GM12865 (cell line): ENCODE measurements around the gene SBNO2.

Experiments
- DNase-seq: peaks from one replicate; pipeline ENCODE4 v3.0.0; 2010; ENCODE audit warnings: low read depth
- H3K4me3 ChIP-seq: 2 replicates; pipeline ENCODE4 v1.5.1; 2011; ENCODE audit warnings: mild to moderate bottlenecking, low read depth, low read length, control low read depth
- CTCF ChIP-seq: IDR thresholded peaks from 2 replicates; pipeline ENCODE4 v1.5.1; 2011; ENCODE audit warnings: low read length, control low read depth, low read depth, inconsistent platforms; ENCODE audit not compliant: insufficient read depth; ENCODE audit errors: missing control alignments

Gene SBNO2

GRCh38 chr19:1063030-1063908 lies 110.8 kb downstream of the SBNO2 start:
- H3K4me3 ChIP-seq = no peak overlapping the region
- peak; percentile 86 for DNase-seq
- TF ChIP-seq CTCF = no peak

GRCh38 chr19:1062387-1063029 lies 111.6 kb downstream of the SBNO2 start:
- TF ChIP-seq CTCF = no peak
- no peak overlapping the region for H3K4me3 ChIP-seq

GRCh38 chr19:1061987-1062386 lies 112.1 kb downstream of the SBNO2 start:
- no peak overlapping the region for H3K4me3 ChIP-seq
- no peak for DNase-seq
- no peak for TF ChIP-seq CTCF

More at GRCh38 chr19:1062387-1063029, 111.6 kb downstream of the SBNO2 start:
- no peak for DNase-seq

GRCh38 chr19:1060689-1061088 lies 113.4 kb downstream of the SBNO2 start:
- TF ChIP-seq CTCF = no peak
- H3K4me3 ChIP-seq = no peak overlapping the region
- DNase-seq = no peak

- H3K4me3 ChIP-seq = no peak overlapping the region
- no peak for DNase-seq
- TF ChIP-seq CTCF = no peak
These were observed 116.0 kb downstream of the SBNO2 start for GRCh38 chr19:1058112-1058511.
